B cell (primary cell): Measurements from ENCODE around the gene POLRMT. TPM values are rescaled to one million over a fixed set of nuclear protein-coding genes. Genes with fewer than 3 reads are reported as not detected.

ENCODE experiments used
- ATAC-seq: fragments of 200-7000 bp; cut with Tn5 transposase; one replicate; pipeline ENCODE4 v1.10.0; 2021; ENCODE audit warnings: low read depth, mild to moderate bottlenecking, moderate number of reproducible peaks, moderate library complexity
- CTCF ChIA-PET: fragments of 350-600 bp; sonication (Branson Sonifier 250); formaldehyde crosslinking; loops from one replicate; lab custom pipeline; 2021; ENCODE audit warnings: antibody characterized with exemption, inconsistent platforms; lab: Charles Lee
- POLR2A ChIA-PET: fragments of 350-600 bp; sonication (Branson Sonifier 250); formaldehyde crosslinking; loops from one replicate; lab custom pipeline; 2021; ENCODE audit warnings: antibody characterized with exemption; lab: Charles Lee
- DNase-seq: peaks from one replicate; pipeline ENCODE4 v3.0.0; 2013
- H2AFZ ChIP-seq: 2 replicates; pipeline ENCODE4 v1.6.1; 2012; ENCODE audit warnings: mild to moderate bottlenecking, low read depth, low read length; ENCODE audit not compliant: insufficient read depth, poor library complexity, severe bottlenecking
- H3K27ac ChIP-seq, 2 donors: 1 replicate in 1 of 2; 2 replicates in 1 of 2; pipeline ENCODE4 v1.5.1; 2012 to 2013; ENCODE audit warnings: low read length in 2 of 2, mild to moderate bottlenecking in 2 of 2, moderate library complexity in 1 of 2
- H3K27me3 ChIP-seq, 4 experiments: fragments of 200-600 bp in 1 of 4; sonication (generic) in 1 of 4; replicated peaks in 1 of 4; 1 replicate in 2 of 4; 2 replicates in 2 of 4; pipeline versions ENCODE4 v1.6.1 to v1.7.0; 2013 to 2016; ENCODE audit warnings: low read length in 3 of 4, mild to moderate bottlenecking in 2 of 4, mixed read lengths in 1 of 4, moderate library complexity in 1 of 4; ENCODE audit not compliant: insufficient read depth in 4 of 4, control insufficient read depth in 3 of 4; ENCODE audit errors: control extremely low read depth in 1 of 4
- H3K36me3 ChIP-seq, 2 experiments: replicated peaks in 1 of 2; 1 replicate in 1 of 2; 2 replicates in 1 of 2; pipeline versions ENCODE4 v1.6.1 to v1.7.1; 2013; ENCODE audit warnings: low read length in 1 of 2; ENCODE audit not compliant: insufficient read depth in 2 of 2, control insufficient read depth in 1 of 2; ENCODE audit errors: control extremely low read depth in 1 of 2, extremely low read depth in 1 of 2
- H3K4me1 ChIP-seq, 2 donors: fragments of 200-600 bp in 1 of 2; sonication (generic) in 1 of 2; 1 replicate in 1 of 2; 2 replicates in 1 of 2; pipeline versions ENCODE4 v1.5.1 to v1.6.1; 2013 to 2017; ENCODE audit warnings: low read length in 2 of 2; ENCODE audit not compliant: control insufficient read depth in 2 of 2, insufficient read depth in 2 of 2
- H3K4me2 ChIP-seq: replicated peaks from 2 replicates; pipeline ENCODE3; 2012; ENCODE audit warnings: mild to moderate bottlenecking, low read depth, low read length; ENCODE audit not compliant: poor library complexity, severe bottlenecking
- H3K4me3 ChIP-seq, 5 experiments: fragments of 200-600 bp in 1 of 5; sonication (generic) in 1 of 5; 1 replicate in 3 of 5; 2 replicates in 2 of 5; pipeline versions ENCODE4 v1.5.1 to v1.7.0; 2011 to 2016; ENCODE audit warnings: low read length in 4 of 5, mild to moderate bottlenecking in 4 of 5, low read depth in 2 of 5, control low read depth in 1 of 5, moderate library complexity in 1 of 5; ENCODE audit not compliant: insufficient read depth in 1 of 5; ENCODE audit errors: control extremely low read depth in 1 of 5, extremely low read depth in 1 of 5
- H3K79me2 ChIP-seq: fragments of 200-600 bp; sonication (generic); one replicate; pipeline ENCODE4 v1.6.0; 2016; ENCODE audit warnings: low read length; ENCODE audit not compliant: control insufficient read depth, insufficient read depth
- H3K9ac ChIP-seq: fragments of 200-600 bp; sonication (generic); 2 replicates; pipeline ENCODE4 v1.6.1; 2017; ENCODE audit warnings: mild to moderate bottlenecking, low read length, moderate library complexity
- H3K9me3 ChIP-seq, 3 donors: one replicate each; pipeline versions ENCODE4 v1.6.1 to v1.7.1; 2013; ENCODE audit warnings: low read length in 2 of 3; ENCODE audit not compliant: control insufficient read depth in 2 of 3, insufficient read depth in 1 of 3; ENCODE audit errors: control extremely low read depth in 1 of 3
- H4K20me1 ChIP-seq: 2 replicates; pipeline ENCODE4 v1.6.0; 2012; ENCODE audit warnings: mild to moderate bottlenecking, low read length; ENCODE audit not compliant: insufficient read depth, control insufficient read depth, poor library complexity, severe bottlenecking
- H3K27ac Mint-ChIP-seq: one replicate; pipeline ENCODE4 v1.8.0; 2021; ENCODE audit warnings: mixed read lengths
- H3K27me3 Mint-ChIP-seq: one replicate; pipeline ENCODE4 v1.8.0; 2021; ENCODE audit warnings: mixed read lengths
- H3K4me1 Mint-ChIP-seq: one replicate; pipeline ENCODE4 v1.8.0; 2021; ENCODE audit warnings: mixed read lengths
- H3K4me3 Mint-ChIP-seq: one replicate; pipeline ENCODE4 v1.8.0; 2021; ENCODE audit warnings: mixed read lengths
- H3K9me3 Mint-ChIP-seq: one replicate; pipeline ENCODE4 v1.8.0; 2022; ENCODE audit warnings: mixed read lengths; ENCODE audit not compliant: insufficient read depth
- CTCF ChIP-seq: fragments of 200-600 bp; IDR thresholded peaks from one replicate; pipeline ENCODE4 v1.8.0; 2022; ENCODE audit warnings: antibody characterized with exemption, mild to moderate bottlenecking
- EZH2 ChIP-seq: IDR thresholded peaks from 2 replicates; pipeline ENCODE4 v1.6.1; 2012; ENCODE audit warnings: borderline replicate concordance, low read depth, mild to moderate bottlenecking, moderate library complexity, low read length; ENCODE audit not compliant: insufficient read depth, poor library complexity, severe bottlenecking
- WGBS: methylation state at CpG from one replicate; pipeline ENCODE4 v1.1.5; 2013; ENCODE audit warnings: missing lambda C conversion rate; ENCODE audit not compliant: insufficient coverage; 5-methylcytosine and 5-hydroxymethylcytosine counted together
- intact Hi-C: fragments of 100-400 bp; cut with micrococcal nuclease; formaldehyde crosslinking; loops from one replicate; pipeline ENCODE4 v1.10.0; 2022
- polyA plus RNA-seq: library from polyadenylated mRNA; depleted of rRNA; stranded (reverse); fragments of >200 nt; gene quantifications from 2 replicates; pipeline ENCODE4 v1.2.3, GENCODE V29; 2012
- total RNA-seq, 2 donors: library from RNA; stranded (reverse); fragments of 120-200 nt in 1 of 2; gene quantifications; 1 replicate in 1 of 2; 2 replicates in 1 of 2; pipeline versions ENCODE4 v1.2.3 to v1.2.4, GENCODE V29; 2013 to 2022

The POLRMT gene
- total and polyA plus RNA-seq, 2 donors (not counting 1 experiment from before 2014, with no cell fraction given): 77.8 to 98.0 TPM

- Histone ChIP-seq H3K9ac (peak overlapping the region; percentile 58), H3K4me2 (peak overlapping the region; percentile 81), H3K27ac (peak overlapping the region; percentile 19 to 44), H2AFZ (peak overlapping the region; percentile 79), H3K9me3 (no peaks in the 10 kb centered on the region), H4K20me1 (no peaks in the 10 kb centered on the region), H3K27me3 (peaks cover 0 to 9% (median 2%) of the 10 kb centered on the region in 4 experiments), H3K36me3 (no peaks in the 10 kb centered on the region), H3K4me3 (peak overlapping the region in 4 of 5 experiments; percentile 41 to 61 (median 49)), H3K79me2 (no peaks in the 10 kb centered on the region), H3K4me1 (peaks cover 11 to 34% of the 10 kb centered on the region in 2 donors)
- TF ChIP-seq EZH2 (no peak), CTCF (no peak)
- WGBS: 24% methylated on average over 31 of the region's 36 CpGs
- POLR2A ChIA-PET: interaction anchor here (0.9 kb wide), 1 partner anchor 23 kb away, joined by 3 read pairs; the partner anchor contains the start of gene POLRMT
- Mint-ChIP-seq H3K27me3 (peaks cover 7% of the 10 kb centered on the region), H3K27ac (peak overlapping the region; percentile 66), H3K4me1 (peaks cover 16% of the 10 kb centered on the region), H3K4me3 (peak overlapping the region; percentile 79), H3K9me3 (no peaks in the 10 kb centered on the region)
- intact Hi-C loops: no loop called here
- CTCF ChIA-PET: interaction anchor here (0.8 kb wide), 1 partner anchor 27 kb away, joined by 4 read pairs; no protein-coding TSS in a partner anchor
- DNase-seq: peak; percentile 60
- ATAC-seq: peak; percentile 64
These were observed 22.4 kb downstream of the POLRMT start for GRCh38 chr19:610801-611480.
